Type B pancreatic cell (in vitro differentiated cells): Measurements from ENCODE around the gene PRDX5. TPM values are rescaled to one million over a fixed set of nuclear protein-coding genes. Genes with fewer than 3 reads are reported as not detected.

Source experiments
- DNase-seq: peaks from one replicate; pipeline ENCODE4 v3.0.0; 2021; ENCODE audit warnings: mixed read lengths; ENCODE audit not compliant: unreplicated experiment; ENCODE audit errors: extremely low spot score
- H3K27ac Mint-ChIP-seq: 2 replicates; pipeline ENCODE4 v1.8.0; 2021; ENCODE audit warnings: mild to moderate bottlenecking, mixed read lengths
- H3K27me3 Mint-ChIP-seq: 2 replicates; pipeline ENCODE4 v1.8.0; 2021; ENCODE audit warnings: mixed read lengths
- H3K36me3 Mint-ChIP-seq: 2 replicates; pipeline ENCODE4 v1.8.0; 2021; ENCODE audit warnings: mixed read lengths
- H3K4me1 Mint-ChIP-seq: one replicate; pipeline ENCODE4 v1.8.0; 2021; ENCODE audit warnings: mixed read lengths; ENCODE audit not compliant: unreplicated experiment
- H3K4me3 Mint-ChIP-seq: 2 replicates; pipeline ENCODE4 v1.8.0; 2021; ENCODE audit warnings: mild to moderate bottlenecking, mixed read lengths
- H3K9me3 Mint-ChIP-seq: 2 replicates; pipeline ENCODE4 v1.8.0; 2021; ENCODE audit warnings: mixed read lengths
- CTCF ChIP-seq: fragments of 200-600 bp; sonication (generic); conservative IDR thresholded peaks from 2 replicates; pipeline ENCODE4 v1.5.0; 2021; ENCODE audit warnings: antibody characterized with exemption, mild to moderate bottlenecking
- total RNA-seq: library from RNA; stranded (reverse); gene quantifications from 2 replicates; pipeline ENCODE4 v1.2.1, GENCODE V29; 2021; ENCODE audit warnings: low replicate concordance

Gene PRDX5
- total RNA-seq, 1 donor from 2014 or later, result 166 TPM

GRCh38 chr11:64338716-64339115 is 20.8 kb downstream of the PRDX5 start:
- TF ChIP-seq CTCF, result no peak
- peaks cover 7% of the 10 kb centered on the region for H3K27me3 Mint-ChIP-seq
- no peaks in the 10 kb centered on the region for H3K9me3 Mint-ChIP-seq
- no peak for DNase-seq
- no peak overlapping the region for H3K4me3 Mint-ChIP-seq
- H3K4me1 Mint-ChIP-seq, result peaks cover 9% of the 10 kb centered on the region
- peak overlapping the region; percentile 71 for H3K27ac Mint-ChIP-seq
- H3K36me3 Mint-ChIP-seq, result no peaks in the 10 kb centered on the region

- TF ChIP-seq CTCF, result no peak
- no peaks in the 10 kb centered on the region for H3K36me3 Mint-ChIP-seq
- H3K4me3 Mint-ChIP-seq, result no peak overlapping the region
- H3K27ac Mint-ChIP-seq, result peak overlapping the region; percentile 71
- peaks cover 9% of the 10 kb centered on the region for H3K4me1 Mint-ChIP-seq
- H3K27me3 Mint-ChIP-seq, result peaks cover 7% of the 10 kb centered on the region
- H3K9me3 Mint-ChIP-seq, result no peaks in the 10 kb centered on the region
- DNase-seq, result no peak
Observed at GRCh38 chr11:64339286-64339685, 21.4 kb downstream of the PRDX5 start.

- H3K27ac Mint-ChIP-seq, result peak within 1 kb of the TSS; percentile 71
Observed at GRCh38 chr11:64339754-64340408, 22.0 kb downstream of the PRDX5 start, which contains the start of gene CCDC88B. TSS of gene CCDC88B (plus strand) at chr11:64340204. CDS start at chr11:64340267, 63 bp downstream.

GRCh38 chr11:64340671-64341335 is 22.9 kb downstream of the PRDX5 start:
- peak overlapping the region; percentile 9 for H3K27ac Mint-ChIP-seq
- no peak for TF ChIP-seq CTCF
- H3K9me3 Mint-ChIP-seq, result no peaks in the 10 kb centered on the region
- H3K36me3 Mint-ChIP-seq, result no peaks in the 10 kb centered on the region
- no peak overlapping the region for H3K4me3 Mint-ChIP-seq
- no peak for DNase-seq
- peaks cover 4% of the 10 kb centered on the region for H3K27me3 Mint-ChIP-seq
- peaks cover 4% of the 10 kb centered on the region for H3K4me1 Mint-ChIP-seq

More at GRCh38 chr11:64339754-64340408, 22.0 kb downstream of the PRDX5 start, which contains the start of gene CCDC88B:
- H3K9me3 Mint-ChIP-seq, result no peaks in the 10 kb centered on the region
- H3K4me3 Mint-ChIP-seq, result no peak within 1 kb of the TSS
- peaks cover 7% of the 10 kb centered on the region for H3K27me3 Mint-ChIP-seq
- TF ChIP-seq CTCF, result no peak
- no peaks in the 10 kb centered on the region for H3K36me3 Mint-ChIP-seq
- no peak for DNase-seq
- H3K4me1 Mint-ChIP-seq, result peaks cover 8% of the 10 kb centered on the region

GRCh38 chr11:64341429-64341828 is 23.5 kb downstream of the PRDX5 start:
- DNase-seq, result no peak
- Mint-ChIP-seq H3K4me3 (no peak overlapping the region), H3K27me3 (peaks cover 4% of the 10 kb centered on the region), H3K9me3 (no peaks in the 10 kb centered on the region), H3K36me3 (no peaks in the 10 kb centered on the region), H3K27ac (peak overlapping the region; percentile 9), H3K4me1 (peaks cover 4% of the 10 kb centered on the region)
- no peak for TF ChIP-seq CTCF
